Hematopoietic multipotent progenitor cell treated with erythropoietin and hydrocortisone succinate and interleukin-3 and kit ligand, for 8 days (in vitro differentiated cells): Measurements from ENCODE around the gene SRCIN1.
"Not testable (repeated sequence)": the region's sequence is repeated elsewhere in the genome, so short reads cannot be mapped to it uniquely, and the experiment has no call there.

Experiments used
- DNase-seq: peaks from one replicate; pipeline ENCODE4 v3.0.0-alpha.2; 2015

The SRCIN1 gene, protein sequence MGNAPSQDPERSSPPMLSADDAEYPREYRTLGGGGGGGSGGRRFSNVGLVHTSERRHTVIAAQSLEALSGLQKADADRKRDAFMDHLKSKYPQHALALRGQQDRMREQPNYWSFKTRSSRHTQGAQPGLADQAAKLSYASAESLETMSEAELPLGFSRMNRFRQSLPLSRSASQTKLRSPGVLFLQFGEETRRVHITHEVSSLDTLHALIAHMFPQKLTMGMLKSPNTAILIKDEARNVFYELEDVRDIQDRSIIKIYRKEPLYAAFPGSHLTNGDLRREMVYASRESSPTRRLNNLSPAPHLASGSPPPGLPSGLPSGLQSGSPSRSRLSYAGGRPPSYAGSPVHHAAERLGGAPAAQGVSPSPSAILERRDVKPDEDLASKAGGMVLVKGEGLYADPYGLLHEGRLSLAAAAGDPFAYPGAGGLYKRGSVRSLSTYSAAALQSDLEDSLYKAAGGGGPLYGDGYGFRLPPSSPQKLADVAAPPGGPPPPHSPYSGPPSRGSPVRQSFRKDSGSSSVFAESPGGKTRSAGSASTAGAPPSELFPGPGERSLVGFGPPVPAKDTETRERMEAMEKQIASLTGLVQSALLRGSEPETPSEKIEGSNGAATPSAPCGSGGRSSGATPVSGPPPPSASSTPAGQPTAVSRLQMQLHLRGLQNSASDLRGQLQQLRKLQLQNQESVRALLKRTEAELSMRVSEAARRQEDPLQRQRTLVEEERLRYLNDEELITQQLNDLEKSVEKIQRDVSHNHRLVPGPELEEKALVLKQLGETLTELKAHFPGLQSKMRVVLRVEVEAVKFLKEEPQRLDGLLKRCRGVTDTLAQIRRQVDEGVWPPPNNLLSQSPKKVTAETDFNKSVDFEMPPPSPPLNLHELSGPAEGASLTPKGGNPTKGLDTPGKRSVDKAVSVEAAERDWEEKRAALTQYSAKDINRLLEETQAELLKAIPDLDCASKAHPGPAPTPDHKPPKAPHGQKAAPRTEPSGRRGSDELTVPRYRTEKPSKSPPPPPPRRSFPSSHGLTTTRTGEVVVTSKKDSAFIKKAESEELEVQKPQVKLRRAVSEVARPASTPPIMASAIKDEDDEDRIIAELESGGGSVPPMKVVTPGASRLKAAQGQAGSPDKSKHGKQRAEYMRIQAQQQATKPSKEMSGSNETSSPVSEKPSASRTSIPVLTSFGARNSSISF

DNA sequence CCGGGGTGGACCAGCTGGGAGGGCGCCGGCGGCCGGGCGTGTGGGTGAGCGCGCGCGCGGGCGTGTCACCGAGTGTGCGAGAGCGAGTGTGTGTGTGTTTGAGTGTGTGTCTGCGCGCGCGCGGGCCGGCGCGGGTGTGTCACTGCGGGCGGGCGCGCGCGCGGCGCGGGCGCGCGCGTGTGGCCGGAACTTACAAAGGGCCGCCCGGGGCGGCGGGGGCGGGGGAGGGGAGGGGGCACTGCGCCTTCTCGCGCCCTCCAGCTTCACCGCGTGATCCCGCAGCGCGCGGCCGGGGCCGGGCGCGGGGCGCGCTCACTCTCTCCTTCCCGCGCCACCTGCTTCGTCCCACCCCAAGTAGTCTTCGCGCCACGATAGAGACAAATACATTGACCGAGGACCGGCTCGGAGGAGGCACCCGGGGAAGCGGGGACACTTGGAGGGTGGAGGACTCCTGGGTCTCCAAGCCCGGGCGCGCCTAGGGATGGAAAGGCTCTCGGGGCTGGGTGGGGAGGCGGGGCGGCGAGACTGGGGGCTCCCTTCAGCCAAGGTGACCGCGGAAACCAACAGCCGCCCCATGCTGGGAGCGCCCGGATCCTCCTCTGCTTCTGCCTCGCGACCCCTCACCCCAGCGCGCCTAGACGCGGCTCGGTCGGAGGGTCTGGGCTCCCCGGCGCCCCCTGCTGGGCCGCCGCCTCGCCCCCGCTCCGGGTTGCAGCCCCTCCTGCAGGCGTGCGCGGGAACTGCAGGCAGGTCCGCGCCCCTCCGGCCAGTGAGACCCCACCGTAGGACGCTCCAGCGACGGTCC, at the start of gene SRCIN1:
Gene SRCIN1, minus strand, starts transcription at position 112 of the 805 bp plus-strand sequence. CDS start 247 bp downstream, outside the sequence.
- peak; percentile 30 for DNase-seq

DNA sequence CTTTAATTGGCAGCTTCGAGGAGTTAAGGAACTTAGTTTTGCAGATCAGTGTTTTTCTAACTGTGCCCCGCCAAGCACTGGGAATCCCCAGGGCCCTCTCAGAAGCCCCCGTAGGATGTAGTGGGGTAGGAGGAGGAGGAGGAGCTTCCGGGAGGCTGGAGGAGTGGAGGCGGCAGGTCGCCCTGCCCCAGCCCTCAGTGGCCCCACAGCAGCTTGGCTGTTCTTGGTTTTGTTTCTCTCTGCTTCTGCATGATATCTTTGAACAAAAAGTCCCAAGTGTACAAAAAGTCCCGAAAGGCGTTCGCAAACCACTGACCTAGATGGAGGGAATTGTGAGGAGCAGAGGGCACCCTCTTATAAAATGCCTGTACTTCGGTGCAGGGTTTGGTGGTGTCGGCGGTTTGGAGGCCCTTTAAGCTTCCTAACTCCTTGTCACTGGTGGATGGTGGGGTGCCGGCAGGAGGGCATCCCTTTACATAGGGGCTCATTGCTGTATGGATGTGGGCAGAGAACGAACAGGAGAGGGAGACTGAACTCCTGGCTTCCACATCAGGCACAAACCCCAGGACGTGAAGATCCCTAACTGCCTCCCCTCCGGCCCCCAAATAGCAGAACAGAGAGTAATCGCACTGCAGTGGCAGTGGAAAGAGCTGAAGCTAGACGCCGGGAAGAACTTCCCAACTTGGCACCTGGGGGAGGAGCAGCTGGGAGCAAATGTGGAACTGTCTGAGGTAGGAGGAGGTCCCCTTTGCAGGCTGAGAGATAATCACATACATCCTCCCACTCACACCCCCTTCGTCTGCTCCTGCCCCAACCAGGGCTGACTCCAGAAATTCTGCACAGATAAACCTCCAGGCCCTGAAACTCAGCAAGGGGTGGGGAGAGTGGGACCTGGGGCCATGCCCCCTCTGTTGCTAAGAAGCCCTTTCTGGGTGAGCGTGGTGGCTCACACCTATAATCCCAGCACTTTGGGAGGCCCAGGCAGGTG, 49.0 kb upstream of the SRCIN1 start:
- DNase-seq: no peak

DNA sequence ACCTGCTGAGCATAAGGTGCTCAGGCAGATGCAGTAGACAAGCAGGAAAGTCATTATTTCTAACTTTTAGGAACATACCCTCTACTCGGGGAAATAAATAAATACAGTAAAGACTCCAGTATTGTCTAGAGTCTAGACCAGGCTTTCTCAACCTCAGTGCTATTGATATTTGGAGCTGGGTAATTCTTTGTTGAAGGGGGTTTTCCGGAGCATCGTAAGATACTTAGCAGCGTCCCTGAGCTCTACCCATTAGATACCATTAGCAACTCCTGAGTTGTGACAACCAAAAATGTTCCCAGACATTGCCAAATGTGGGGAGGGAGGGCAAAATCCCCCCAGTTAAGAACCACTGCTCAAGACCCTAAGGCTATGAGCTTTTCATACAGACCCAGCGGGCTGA, 47.9 kb upstream of the SRCIN1 start:
- no peak for DNase-seq

DNA sequence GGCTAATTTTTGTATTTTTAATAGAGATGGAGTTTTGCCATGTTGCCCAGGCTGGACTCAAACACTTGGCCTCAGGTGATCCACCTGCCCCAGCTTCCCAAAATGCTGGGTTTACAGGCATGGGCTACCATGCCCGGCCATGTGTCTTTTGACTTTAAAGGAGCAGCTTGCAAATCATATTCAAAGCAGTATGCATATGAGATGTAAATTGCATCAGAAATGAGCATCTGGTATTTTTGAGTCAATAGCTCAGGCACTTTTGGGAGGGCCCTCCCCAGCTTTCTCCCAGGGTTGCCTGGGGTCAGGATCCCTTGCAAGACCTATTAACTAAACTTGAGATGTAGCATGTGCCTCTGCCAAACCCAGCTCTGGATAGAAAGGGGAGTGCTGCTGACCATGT, 47.5 kb upstream of the SRCIN1 start:
- DNase-seq: no peak

DNA sequence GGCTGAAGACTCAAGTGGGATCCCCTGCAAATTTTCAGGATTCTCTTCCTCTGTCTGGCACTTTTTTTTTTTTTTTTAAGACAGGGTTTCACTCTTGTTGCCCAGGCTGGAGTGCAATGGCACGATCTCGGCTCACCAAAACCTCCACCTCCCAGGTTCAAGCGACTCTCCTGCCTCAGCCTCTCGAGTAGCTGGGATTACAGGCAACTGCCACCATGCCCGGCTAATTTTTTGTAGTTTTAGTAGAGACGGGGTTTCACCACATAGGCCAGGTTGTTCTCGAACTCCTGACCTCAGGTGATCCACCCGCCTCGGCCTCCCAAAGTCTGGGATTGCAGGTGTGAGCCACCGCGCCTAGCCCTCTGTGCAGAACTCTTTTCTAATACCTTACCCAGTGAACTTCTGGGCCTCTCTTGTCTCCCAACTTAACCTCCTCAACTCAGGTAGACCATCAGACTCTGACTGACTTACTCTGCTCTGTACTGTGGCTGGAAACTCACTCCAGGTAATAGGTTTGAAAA, 45.0 kb upstream of the SRCIN1 start:
- not testable (repeated sequence) for DNase-seq

DNA sequence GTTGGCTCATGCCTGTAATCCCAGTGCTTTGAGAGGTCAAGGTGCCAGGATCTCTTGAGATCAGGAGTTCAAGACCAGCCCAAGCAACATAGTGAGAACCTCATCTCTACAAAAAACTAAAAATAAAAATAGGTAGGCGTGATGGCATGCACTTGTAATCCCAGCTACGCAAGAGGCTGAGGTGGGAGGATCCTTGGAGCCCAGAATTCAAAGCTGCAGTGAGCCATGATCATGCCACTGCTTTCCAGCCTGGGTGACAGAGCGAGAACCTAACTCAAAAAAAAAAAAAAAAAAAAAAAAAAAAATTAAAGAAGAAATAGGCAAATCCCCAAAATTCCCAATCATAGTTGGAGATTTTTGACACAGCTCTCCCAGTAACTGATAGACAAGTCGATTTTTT, 32.2 kb upstream of the SRCIN1 start:
- DNase-seq: no peak

DNA sequence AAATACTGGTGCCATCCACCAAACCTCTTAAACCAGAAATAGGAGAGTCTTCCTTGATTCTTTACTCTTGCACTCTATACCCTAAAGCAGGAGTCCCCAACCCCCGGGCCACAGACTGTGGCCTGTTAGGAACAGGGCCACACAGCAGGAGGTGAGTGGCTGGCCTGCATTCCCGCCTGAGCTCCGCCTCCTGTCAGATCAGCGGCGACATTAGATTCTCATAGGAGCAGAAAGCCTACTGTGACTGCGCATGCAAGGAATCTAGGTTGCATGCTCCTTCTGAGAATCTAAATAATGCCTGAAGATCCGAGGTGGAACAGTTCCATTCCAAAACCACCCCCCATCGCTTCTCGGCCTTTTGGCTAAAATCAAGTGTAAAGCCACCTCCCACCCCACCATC, 30.3 kb upstream of the SRCIN1 start:
- no peak for DNase-seq

DNA sequence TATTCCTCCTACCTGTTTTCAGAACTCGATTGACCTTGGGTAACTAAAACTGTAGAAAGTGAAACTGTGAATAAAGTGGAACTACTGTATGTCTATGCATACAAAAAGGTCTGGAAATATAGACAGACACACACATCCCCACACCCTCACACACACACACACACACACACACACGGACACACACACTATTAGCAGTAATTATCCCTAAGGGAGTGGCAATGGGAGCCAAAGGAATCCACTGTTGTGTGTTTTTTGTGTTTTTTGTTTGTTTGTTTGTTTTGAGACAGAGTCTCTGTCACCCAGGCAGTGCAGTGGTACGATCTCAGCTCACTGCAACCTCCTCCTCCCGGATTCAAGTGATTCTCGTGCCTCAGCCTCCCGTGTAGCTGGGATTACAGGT, 26.6 kb upstream of the SRCIN1 start:
- no peak for DNase-seq

DNA sequence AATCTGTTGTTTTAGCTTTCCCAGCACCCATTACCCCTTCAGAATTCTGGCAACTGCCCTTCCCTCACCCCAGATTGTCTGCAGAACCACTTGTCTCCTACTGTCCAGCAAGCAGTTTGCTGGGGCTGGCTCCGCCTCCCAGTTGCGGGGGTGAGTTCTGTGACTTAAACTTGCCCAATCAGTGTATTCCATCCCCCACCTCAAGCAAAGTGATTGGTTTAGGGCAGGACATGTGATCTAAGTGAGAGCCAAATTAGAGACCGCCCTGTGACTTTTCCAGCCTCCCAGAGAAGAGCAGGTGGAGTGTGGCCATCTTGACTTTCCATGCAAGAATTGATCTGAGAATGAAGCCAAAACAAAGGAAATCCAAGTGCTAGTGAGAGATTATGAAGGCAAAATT, 22.7 kb upstream of the SRCIN1 start:
- DNase-seq: peak; percentile 36

DNA sequence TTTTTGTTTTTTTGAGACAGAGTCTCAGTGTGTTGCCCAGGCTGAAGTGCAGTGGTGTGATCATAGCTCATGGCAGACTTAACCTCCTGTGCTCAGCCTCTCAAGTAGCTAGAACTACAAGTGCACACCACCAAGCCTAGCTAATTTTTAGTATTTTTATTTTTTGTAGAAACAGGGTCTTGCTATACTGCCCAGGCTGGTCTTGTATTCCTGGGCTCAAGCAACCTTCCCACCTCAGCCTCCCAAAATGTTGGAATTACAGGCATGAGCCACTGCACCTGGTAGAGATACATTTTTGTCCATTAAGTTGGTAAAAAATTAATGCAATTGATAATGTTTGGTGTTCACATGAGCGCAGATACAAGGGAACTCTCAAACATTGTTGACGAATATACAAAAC, 22.2 kb upstream of the SRCIN1 start:
- DNase-seq: no peak

DNA sequence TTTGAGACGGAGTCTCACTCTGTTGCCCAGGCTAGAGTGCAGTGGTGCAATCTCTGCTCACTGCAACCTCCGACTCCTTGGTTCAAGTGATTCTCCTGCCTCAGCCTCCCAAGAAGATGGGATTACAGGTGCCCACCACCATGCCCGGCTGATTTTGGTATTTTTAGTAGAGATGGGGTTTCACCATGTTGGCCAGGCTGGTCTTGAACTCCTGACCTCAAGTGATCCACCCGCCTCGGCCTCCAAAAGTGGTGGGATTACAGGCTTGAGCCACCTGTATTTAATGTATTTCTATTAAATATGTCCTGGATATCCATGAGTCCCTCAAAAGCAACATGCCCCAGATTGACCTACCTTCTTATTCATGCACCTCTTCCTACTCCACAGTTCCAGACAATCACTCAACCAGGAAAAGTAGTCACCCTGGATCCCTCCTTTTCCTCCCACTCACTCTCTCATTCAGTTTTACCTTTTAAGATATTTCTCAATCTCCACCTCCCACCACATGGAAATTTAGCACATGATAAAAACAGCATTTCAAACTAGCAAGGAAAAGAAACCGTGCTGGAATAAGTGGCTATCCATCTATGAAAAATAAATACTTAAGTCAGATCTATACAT, 21.0 kb upstream of the SRCIN1 start:
- not testable (repeated sequence) for DNase-seq

DNA sequence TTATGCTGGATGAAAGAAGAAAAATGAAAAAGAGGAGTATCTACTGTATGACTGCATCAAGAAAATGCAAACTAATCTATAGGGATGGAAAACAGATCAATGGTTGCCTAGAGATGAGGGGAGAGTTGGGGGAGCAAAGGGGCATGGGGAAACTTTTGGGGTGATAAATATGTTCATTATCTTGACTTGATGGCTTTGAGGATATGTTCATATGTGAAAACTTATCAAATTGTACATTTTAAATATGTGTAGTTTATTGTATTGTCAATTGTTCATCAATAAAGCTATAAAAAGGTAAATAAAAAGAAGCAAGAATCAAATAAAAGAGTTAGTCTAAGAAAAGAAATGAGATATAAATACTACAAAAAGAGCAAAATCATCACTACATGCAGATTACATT, 19.7 kb upstream of the SRCIN1 start:
- no peak for DNase-seq

DNA sequence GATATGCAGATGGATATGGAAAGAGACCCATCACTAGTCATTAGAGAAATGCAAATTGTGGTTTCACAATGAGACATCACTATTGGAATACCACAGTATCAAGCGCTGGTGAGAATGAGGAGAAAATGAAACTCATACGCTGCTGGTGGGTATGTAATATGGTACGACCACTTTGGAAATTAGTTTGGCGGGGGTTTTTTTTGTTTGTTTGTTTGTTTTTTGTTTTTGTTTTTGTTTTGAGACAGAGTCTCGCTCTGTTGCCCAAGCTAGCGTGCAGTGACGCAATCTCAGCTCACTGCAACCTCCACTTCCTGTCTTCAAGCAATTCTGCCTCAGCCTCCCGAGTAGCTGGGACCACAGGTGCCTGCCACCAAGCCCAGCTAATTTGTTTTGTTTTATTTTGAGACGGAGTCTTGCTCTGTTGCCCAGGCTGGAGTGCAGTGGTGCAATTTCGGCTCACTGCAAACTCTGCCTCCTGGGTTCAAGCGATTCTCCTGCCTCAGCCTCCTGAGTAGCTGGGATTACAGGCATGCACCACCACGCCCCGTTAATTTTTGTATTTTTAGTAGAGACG, 19.1 kb upstream of the SRCIN1 start:
- not testable (repeated sequence) for DNase-seq

DNA sequence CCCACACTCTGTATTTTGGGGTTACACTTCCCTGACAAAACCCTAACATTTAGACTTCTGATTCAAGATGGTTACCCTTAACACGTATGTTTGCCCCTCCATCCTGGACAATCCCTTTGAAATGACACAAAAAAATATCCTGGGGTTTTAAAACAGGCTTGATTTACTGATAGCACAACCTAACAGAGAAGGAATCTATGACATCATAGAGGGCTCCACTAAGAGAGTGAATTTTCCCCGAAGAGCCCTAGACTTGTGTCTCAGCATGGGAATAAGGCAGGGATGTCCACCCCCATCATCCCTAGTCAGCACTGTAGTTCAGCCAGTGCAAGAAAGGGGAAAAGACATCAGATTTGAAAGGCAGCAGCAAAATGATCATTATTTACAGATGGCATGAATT, 15.8 kb upstream of the SRCIN1 start:
- no peak for DNase-seq

DNA sequence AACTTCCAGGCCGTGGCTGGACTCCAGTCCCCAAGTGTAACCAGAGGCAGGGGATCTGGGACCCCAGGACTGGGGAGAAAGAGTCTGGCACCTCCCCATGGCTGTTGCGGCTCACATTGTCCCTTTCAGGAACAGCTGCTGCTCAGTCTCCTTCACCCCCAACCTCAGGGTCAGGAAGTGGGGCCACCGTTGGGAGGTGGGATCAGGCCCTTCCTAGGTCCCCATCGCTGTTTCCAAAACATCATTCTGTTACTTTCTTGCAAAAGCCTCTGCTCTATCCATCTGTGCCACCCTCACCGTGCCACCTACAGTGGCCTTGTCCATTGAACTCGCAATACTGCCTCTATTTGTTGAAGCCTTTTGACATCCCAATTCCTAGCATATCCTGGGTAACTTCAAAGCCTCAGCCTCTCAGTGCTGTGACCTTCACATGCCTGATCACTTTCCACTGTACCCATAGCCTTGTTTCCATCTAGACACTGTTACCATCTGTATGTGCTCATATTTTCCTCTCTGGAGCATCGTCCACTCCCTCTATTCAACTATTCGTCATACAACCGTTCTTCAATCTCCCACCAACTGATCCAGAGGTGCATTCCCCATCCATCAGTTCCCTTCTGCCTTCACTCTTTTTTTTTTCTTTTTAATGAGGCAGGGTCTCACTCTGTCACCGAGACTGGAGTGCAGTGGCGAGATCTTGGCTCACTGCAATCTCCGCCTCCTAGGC, 15.0 kb upstream of the SRCIN1 start:
- DNase-seq: no peak

DNA sequence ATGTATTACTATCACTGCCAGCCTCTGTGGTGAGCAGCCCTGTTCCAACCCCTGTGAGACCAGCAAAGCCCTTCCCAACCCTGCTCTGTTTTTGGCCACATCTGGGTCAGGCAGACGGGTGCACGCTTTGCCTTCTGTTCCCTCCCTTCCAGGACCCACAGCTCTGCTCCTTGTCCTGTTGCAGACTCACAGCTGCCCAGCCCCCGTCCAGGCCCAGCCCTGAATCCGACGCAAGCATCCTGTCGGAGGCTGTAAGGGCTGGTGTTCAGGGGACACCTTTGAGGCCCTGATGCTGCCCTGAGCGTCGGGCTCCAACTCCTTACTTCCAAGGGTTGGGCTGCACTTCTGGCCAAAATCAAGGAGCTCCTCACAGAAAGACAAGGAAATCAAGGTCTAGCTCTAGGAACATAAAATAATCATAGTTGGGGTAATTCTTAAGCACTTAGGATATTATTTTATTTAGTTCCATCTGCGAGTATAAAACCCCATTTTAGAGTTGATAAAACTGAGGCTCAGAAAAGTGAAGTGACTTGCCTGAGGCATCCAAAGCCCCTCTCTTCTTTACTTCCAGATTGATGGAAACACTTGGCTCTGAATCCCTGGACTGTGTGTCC, 14.3 kb upstream of the SRCIN1 start:
- DNase-seq: no peak

DNA sequence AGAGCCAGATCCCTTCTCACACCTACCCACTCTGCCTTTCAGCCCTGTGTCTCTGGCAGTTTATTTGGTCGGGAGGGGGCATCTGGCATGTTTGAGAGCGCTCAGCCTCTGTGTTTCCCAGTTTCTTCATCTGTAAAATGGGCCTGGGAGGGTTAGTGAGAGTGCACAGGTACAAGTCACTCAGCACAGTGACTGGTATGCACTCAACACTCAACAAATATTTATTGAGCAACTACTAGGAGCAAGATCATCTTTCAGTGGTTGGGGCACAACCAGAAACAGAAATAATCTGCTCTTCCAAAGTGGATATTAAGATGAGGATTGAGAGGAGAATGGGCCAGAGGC, 13.7 kb upstream of the SRCIN1 start:
- DNase-seq: no peak

DNA sequence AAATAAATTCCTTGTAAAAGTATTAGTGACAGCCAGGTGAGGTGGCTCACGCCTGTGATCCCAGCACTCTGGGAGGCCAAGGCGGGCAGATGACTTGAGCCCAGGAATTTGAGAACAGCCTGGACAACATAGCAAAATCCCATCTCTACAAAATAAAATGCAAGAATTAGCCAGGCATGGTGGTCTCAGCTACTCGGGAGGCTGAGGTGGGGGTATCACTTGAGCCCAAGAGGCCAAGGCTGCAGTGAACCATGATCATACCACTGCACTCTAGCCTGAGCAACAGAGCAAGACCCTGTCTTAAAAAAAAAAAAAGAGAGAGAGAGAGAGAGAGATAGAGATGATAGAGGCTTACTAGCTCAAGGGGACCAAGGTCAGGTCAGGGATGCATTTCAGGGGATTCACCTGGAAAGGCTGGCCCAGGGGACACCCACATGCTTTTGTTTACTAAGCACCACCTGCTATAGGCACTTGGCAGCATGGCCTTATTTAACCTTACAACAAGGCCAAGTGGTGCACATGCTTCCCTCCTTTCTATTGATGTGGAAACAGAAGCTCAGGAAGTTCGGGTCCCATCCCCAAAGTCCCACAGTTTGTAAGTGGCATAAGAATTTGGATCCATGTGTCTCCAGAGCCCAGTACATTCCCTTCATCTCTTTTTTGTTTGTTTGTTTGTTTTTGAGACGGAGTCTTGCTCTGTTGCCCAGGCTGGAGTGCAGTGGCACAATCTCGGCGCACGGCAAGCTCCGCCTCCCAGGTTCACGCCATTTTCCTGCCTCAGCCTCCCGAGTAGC, 12.4 kb upstream of the SRCIN1 start:
- DNase-seq: no peak
